GM18951 (cell line): ENCODE results near the gene ZFPL1.

Source experiments
- POLR2A ChIP-seq: IDR thresholded peaks from 4 replicates; pipeline ENCODE4 v1.6.1; 2011; ENCODE audit warnings: mild to moderate bottlenecking; ENCODE audit not compliant: insufficient read length, insufficient read depth; ENCODE audit errors: extremely low read depth
- in situ Hi-C: fragments of 300-500 bp; cut with MboI; formaldehyde crosslinking; loops from one replicate; pipeline ENCODE4 v1.12.0; 2022; ENCODE audit warnings: low sequenced_read_pairs, mixed read lengths, inconsistent platforms; ENCODE audit not compliant: unreplicated experiment

The ZFPL1 gene

DNA sequence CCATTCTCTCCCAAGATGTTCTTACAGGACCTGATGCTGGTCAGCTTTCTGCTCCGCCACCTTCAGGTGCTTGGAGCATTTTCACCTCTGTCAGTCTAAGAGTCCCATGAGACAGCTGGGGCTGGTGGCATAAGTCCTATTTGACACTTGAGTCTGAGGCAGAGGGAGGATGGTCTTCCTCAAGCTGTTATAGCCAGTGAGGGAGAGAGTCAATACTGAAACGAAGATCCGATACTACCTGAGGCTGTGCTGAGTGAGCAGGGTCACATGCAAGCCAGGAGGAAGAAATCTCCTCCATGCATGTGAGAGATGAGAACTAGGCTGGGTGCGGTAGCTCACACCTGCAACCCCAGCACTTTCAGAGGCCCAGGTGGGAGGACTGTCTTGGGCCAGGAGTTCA, 5.6 kb downstream of the ZFPL1 start:
- in situ Hi-C loops, result no loop called here
- no peak for TF ChIP-seq POLR2A

DNA sequence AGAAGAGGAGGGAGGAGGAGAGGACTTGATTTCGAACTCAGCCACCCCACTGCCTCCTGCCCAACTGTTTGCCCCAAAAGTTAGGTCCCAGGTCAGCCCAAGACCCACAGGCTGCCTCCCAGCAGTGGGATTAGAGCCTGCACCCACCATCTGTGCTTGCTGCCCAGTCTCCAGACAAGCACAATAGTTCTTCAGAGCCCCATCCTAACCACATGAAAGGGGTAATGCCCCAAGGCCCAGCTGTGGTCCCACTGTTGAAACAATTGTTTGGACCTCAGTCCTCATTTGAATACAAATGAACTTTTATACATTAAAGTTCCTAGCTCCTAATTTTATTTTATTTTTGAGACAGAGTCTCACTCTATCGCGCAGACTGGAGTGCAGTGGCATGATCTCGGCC, 6.6 kb downstream of the ZFPL1 start:
- no peak for TF ChIP-seq POLR2A
- in situ Hi-C loops, result no loop called here

DNA sequence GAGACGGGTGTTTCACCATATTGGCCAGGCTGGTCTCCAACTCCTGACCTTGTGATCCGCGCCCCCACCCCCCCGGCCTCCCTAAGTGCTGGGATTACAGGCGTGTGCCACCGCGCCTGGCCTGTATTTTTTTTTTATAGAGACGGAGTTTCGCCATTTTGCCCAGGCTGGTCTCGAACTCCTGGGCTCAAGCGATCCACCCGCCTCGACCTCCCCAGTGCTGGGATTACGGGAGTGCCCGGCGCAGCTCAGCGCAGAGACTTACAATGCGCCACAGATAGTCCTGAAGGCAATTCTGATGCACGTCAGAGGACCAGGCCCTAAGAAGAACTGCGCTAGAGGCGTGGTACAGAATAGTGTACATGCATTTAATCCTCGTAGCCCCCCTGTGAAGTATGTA, 11.4 kb downstream of the ZFPL1 start:
- in situ Hi-C loops, result no loop called here
- no peak for TF ChIP-seq POLR2A

DNA sequence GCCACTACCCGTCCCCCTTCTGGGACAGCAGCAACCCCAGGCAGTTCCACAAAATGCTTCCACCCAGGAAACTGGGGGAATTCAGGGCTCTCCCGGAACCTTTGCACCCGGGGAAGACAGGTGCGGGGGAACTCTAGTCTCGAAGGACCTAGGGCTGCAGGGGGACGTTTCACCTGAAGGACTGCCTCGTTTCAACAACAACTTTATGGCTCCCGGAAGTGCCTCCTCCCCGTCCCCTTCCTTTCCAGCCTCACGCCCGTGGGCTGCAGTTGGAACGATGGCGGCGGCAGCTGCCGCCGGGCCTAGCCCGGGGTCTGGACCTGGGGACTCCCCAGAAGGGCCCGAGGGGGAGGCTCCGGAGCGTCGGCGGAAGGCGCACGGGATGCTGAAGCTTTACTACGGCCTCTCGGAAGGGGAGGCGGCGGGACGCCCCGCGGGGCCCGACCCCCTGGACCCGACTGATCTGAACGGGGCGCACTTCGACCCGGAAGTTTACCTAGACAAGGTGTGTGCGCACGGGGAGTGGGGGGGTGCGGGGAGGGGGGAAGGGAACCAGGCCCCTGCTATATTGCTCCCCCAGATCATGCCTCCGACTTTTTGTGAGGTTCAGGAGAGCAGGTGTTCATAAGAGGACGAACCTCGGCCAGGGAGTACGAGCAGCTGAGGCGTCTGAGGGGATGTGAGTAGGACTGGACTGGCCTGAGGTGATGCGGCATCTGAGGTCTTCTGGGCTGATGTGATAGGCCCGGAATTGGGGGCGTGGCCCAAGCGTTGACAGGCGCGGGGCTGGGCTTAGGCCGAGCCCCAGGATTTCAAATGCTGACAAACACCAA, 12.2 kb downstream of the ZFPL1 start, which contains the start of gene VPS51:
Gene VPS51 (plus strand): TSS at position 241 of the 833 bp plus-strand sequence. CDS start 37 bp downstream, at position 278.
- in situ Hi-C loops, result no loop called here
- TF ChIP-seq POLR2A, result peak; percentile 81

DNA sequence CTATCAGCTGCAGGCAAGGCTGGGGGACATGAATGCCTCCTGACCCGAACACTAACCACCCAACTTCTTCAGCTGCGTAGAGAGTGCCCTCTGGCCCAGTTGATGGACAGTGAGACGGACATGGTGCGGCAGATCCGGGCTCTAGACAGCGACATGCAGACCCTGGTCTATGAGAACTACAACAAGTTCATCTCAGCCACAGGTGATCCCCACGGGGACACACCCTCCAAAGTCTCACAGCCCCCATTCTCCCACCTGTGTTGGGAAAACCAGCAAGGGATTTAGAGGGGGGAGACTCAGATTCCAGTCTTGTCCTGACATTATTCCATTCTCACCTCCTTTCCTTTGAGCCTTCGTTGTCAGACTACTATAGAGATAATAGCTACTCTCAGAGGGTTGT, 12.9 kb downstream of the ZFPL1 start:
- in situ Hi-C loops, result no loop called here
- no peak for TF ChIP-seq POLR2A

DNA sequence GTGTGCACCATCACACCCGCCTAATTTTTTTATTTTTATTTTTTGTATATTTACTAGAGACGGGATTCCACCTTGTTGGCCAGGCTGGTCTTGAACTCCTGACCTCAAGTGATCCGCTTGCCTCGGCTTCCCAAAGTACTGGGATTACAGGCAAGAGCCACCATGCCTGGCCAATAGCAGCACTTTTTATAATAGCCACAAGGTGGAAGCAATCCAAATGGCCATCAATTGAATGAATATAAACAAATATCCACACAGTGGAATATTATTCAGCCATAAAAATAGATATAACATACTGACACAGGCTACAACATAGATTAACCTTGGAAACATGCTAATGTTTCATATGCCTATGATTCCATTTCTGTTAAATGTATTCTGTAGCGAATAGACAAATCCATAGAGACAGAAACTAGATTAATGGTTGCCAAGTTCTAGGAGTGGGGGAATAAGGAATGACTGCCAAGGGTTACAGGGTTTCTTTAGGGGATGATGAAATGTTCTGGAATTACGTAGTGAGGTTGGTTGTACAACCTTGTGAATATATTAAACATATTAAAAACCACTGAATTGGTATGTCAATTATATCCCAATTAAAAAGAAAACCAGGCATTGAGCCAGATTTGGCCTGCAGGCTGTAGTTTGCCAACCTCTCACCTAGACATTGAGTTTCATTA, 16.8 kb downstream of the ZFPL1 start:
- no peak for TF ChIP-seq POLR2A
- in situ Hi-C loops, result no loop called here

DNA sequence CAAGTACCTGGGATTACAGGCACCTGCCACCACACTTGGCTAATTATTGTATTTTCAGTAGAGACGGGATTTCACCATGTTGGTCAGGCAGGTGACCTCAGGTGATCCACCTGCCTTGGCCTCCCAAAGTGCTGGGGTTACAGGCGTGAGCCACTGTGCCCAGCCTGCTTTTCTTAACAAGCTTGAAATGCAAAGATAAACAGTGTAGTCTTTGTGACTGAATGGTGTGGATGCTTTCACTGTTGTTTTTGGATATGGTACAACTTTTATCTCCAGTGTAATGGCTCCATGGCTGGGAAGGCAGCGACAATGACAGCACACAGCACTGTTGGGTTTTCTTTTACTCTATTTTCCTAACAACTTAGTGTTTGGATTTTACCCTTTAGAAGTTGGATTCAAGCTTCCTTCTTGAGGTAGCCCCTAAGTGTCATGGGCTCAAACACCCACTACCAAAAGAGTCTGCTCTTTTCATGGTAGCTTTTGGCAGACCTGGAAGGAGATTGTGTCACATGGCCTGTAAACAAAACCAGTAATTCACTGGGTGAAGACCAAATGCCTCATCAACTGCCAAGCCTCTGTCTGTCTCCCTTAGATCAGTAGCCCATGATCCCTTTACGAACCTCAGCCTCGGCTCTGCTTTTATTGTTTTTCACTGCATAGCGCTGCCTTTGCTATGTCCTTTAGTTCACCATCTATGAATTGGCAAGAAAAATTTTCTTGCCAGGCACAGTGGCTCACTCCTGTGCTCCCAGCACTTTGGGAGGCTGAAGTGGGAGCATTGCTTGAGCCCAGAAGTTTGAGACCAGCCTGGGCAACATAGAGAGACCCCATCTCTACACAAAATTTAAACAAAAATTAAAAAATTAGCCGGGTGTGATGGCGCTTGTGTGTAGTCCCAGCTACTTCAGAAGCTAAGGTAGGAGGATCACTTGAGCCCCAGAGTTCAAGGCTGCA, 18.4 kb downstream of the ZFPL1 start:
- in situ Hi-C loops, result no loop called here
- TF ChIP-seq POLR2A, result no peak

DNA sequence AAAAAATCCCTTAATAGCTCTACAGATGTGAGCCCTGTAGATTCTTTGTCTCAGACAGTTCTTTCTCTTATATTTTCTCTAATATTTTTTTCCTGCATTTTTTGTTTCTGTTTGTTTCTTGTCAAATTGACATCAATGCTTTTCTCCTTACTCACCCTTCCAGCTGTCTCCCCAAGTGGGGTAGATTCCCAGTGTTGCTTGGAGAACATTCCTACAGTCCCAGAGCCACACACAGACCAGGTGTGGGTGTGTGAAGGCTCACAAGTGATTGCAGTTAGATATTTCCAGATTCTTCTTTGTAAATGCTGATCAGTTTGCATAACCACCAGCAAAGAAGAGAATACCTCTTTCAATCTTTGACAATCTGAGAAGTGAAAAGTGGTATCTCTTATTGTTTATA, 19.5 kb downstream of the ZFPL1 start:
- in situ Hi-C loops, result no loop called here
- no peak for TF ChIP-seq POLR2A

DNA sequence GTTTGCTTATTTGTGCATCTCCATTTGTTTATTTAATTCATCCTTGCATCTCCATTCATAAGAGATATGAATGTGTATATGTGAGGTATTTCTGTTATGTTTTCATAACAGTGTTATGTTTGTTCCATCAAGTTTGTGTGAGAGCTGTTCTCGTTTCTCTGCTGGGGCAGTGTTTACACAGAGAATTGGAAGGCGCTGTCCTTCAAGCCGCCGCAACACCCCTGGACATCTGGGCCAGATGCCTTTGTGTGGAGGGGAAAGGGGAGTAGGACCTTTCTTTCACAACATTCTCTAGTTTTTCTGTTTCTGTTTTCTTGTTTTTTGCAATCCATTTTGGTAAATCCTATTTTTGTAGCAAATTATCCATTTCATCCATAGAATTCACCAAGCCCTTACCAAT, 20.6 kb downstream of the ZFPL1 start:
- in situ Hi-C loops, result no loop called here
- TF ChIP-seq POLR2A, result no peak

DNA sequence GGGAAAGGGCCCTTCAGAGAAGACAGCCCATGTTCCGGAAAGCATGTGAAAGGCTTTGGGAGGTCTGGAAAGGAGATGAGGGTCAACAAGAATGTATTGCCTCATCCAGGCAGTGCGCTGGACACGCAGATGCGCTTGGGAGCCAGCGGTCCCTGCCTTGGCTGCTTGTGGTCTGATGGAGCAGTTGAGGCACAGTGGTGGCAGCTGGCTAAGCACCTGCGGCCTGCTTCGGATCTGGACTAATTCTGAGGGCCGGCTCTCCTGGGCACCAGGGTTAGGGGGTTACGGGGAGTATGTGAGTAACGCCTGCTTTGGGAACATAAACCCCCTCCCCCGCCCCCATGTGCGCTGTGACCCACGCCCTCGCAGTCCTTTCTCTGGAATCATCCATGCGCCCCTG, 23.1 kb downstream of the ZFPL1 start:
- in situ Hi-C loops, result no loop called here
- TF ChIP-seq POLR2A, result no peak

DNA sequence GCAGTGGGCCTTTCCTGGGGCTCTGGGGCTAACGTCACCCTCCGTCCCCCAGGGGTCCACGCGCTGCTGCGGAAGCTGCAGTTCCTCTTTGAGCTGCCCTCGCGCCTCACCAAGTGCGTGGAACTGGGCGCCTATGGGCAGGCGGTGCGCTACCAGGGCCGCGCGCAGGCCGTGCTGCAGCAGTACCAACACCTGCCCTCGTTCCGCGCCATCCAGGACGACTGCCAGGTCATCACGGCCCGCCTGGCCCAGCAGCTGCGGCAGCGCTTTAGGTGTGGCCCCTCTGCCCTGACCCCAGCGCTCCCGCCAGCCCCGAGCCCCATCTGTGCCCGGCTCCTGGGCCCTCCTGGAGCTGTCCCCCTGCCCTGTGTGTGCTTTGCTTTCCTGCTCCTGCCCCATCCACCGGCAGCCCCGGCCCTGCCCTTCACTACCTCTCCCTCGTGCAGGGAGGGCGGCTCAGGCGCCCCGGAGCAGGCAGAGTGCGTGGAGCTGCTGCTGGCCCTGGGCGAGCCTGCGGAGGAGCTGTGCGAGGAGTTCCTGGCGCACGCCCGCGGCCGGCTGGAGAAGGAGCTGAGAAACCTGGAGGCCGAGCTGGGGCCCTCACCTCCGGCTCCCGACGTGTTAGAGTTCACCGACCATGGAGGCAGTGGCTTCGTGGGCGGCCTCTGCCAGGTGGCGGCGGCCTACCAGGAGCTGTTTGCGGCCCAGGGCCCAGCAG, 23.9 kb downstream of the ZFPL1 start:
- no peak for TF ChIP-seq POLR2A
- in situ Hi-C loops, result no loop called here

DNA sequence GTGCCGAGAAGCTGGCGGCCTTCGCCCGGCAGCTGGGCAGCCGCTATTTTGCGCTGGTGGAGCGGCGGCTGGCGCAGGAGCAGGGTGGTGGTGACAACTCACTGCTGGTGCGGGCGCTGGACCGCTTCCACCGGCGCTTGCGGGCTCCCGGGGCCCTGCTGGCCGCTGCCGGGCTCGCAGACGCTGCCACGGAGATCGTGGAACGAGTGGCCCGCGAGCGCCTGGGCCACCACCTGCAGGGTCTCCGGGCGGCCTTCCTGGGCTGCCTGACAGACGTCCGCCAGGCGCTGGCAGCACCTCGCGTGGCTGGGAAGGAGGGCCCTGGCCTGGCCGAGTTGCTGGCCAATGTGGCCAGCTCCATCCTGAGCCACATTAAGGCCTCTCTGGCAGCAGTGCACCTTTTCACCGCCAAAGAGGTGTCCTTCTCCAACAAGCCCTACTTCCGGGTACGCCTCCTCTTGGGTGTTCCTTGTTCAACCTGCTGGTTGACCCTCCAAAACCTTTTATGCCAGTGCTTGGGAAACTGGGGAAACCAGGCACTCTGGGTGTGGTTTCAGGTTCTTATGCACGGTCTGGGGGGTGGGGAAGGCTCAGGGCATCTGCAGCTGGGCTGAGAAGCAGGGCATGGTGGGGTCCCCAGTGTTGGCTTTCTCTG, 24.6 kb downstream of the ZFPL1 start:
- TF ChIP-seq POLR2A, result no peak
- in situ Hi-C loops, result no loop called here
